Mesendoderm (in vitro differentiated cells): ENCODE measurements around the gene PCNA.

Experiments used
- DNase-seq: peaks from one replicate; pipeline ENCODE4 v3.0.0; 2013
- H2AK5ac ChIP-seq: 2 replicates; pipeline ENCODE4 v1.6.1; 2013; ENCODE audit warnings: low read length, inconsistent platforms
- H2BK120ac ChIP-seq: 2 replicates; pipeline ENCODE4 v1.6.1; 2013; ENCODE audit warnings: low read depth, mild to moderate bottlenecking, low read length, moderate library complexity, mixed read lengths
- H2BK15ac ChIP-seq: replicated peaks from 2 replicates; pipeline ENCODE4 v1.6.1; 2013; ENCODE audit warnings: low read depth, mild to moderate bottlenecking, moderate library complexity
- H2BK5ac ChIP-seq: 2 replicates; pipeline ENCODE4 v1.6.1; 2013; ENCODE audit warnings: low read length, inconsistent platforms
- H3K18ac ChIP-seq: 2 replicates; pipeline ENCODE4 v1.6.1; 2013; ENCODE audit warnings: mild to moderate bottlenecking, low read length, mixed read lengths
- H3K23ac ChIP-seq: one replicate; pipeline ENCODE4 v1.6.1; 2013; ENCODE audit warnings: low read length
- H3K27ac ChIP-seq: 2 replicates; pipeline ENCODE4 v1.5.1; 2013; ENCODE audit warnings: low read depth, mild to moderate bottlenecking, inconsistent platforms, low read length, moderate library complexity
- H3K27me3 ChIP-seq: 2 replicates; pipeline ENCODE4 v1.6.1; 2013; ENCODE audit warnings: low read length, control low read depth, mild to moderate bottlenecking, inconsistent platforms; ENCODE audit not compliant: insufficient read depth, poor library complexity
- H3K36me3 ChIP-seq: 2 replicates; pipeline ENCODE4 v1.6.1; 2013; ENCODE audit warnings: low read length, inconsistent platforms; ENCODE audit not compliant: control insufficient read depth, insufficient read depth
- H3K4ac ChIP-seq: one replicate; pipeline ENCODE4 v1.6.1; 2013; ENCODE audit warnings: low read depth, mild to moderate bottlenecking, low read length, moderate library complexity
- H3K4me1 ChIP-seq: 2 replicates; pipeline ENCODE4 v1.6.1; 2013; ENCODE audit warnings: low read depth, low read length, inconsistent platforms; ENCODE audit not compliant: control insufficient read depth
- H3K4me2 ChIP-seq: 2 replicates; pipeline ENCODE4 v1.6.1; 2013; ENCODE audit warnings: low read length
- H3K4me3 ChIP-seq: 2 replicates; pipeline ENCODE4 v1.5.1; 2013; ENCODE audit warnings: mild to moderate bottlenecking, low read length
- H3K56ac ChIP-seq: one replicate; pipeline ENCODE4 v1.6.1; 2013; ENCODE audit warnings: low read length
- H3K79me1 ChIP-seq: 2 replicates; pipeline ENCODE4 v1.6.1; 2013; ENCODE audit warnings: low read length, inconsistent platforms
- H3K79me2 ChIP-seq: 2 replicates; pipeline ENCODE4 v1.6.1; 2013; ENCODE audit warnings: mild to moderate bottlenecking, low read length; ENCODE audit not compliant: control insufficient read depth, insufficient read depth
- H3K9ac ChIP-seq: 2 replicates; pipeline ENCODE4 v1.6.1; 2013; ENCODE audit warnings: low read length, inconsistent platforms
- H4K5ac ChIP-seq: one replicate; pipeline ENCODE4 v1.6.1; 2013; ENCODE audit warnings: low read length
- H4K8ac ChIP-seq: one replicate; pipeline ENCODE4 v1.6.1; 2013; ENCODE audit warnings: low read depth, mild to moderate bottlenecking, control low read depth, low read length, moderate library complexity
- WGBS: extraction: QIAGEN DNeasy Blood & Tissue Kit; methylation state at CpG from one replicate; pipeline ENCODE4 v1.1.7; 2013; ENCODE audit warnings: low lambda C conversion rate, missing lambda C conversion rate; ENCODE audit not compliant: insufficient coverage; ENCODE audit errors: extremely low coverage; 5-methylcytosine and 5-hydroxymethylcytosine counted together

The PCNA gene

GRCh38 chr20:5159928-5160327 is 40.2 kb upstream of the PCNA start:
- H3K4me2 ChIP-seq, result no peak overlapping the region
- no peak overlapping the region for H2BK120ac ChIP-seq
- no peaks in the 10 kb centered on the region for H3K36me3 ChIP-seq
- no peak for DNase-seq
- no peak overlapping the region for H3K9ac ChIP-seq
- peak overlapping the region; percentile 39 for H4K8ac ChIP-seq
- H3K27ac ChIP-seq, result no peak overlapping the region
- H3K79me2 ChIP-seq, result peaks cover 17% of the 10 kb centered on the region
- no peak overlapping the region for H2AK5ac ChIP-seq
- H3K79me1 ChIP-seq, result peaks cover 17% of the 10 kb centered on the region
- H3K4ac ChIP-seq, result no peak overlapping the region
- no peaks in the 10 kb centered on the region for H3K27me3 ChIP-seq
- H3K56ac ChIP-seq, result no peak overlapping the region
- no peaks in the 10 kb centered on the region for H3K4me1 ChIP-seq
- H2BK15ac ChIP-seq, result no peak overlapping the region
- H2BK5ac ChIP-seq, result no peak overlapping the region
- H3K18ac ChIP-seq, result no peak overlapping the region
- no peak overlapping the region for H3K23ac ChIP-seq
- H4K5ac ChIP-seq, result no peak overlapping the region
- WGBS, result no CpG with 5 or more reads among the region's 3 CpGs
- no peak overlapping the region for H3K4me3 ChIP-seq

GRCh38 chr20:5156675-5157448 is 37.1 kb upstream of the PCNA start:
- no peak overlapping the region for H2BK120ac ChIP-seq
- no peak overlapping the region for H4K8ac ChIP-seq
- no peak overlapping the region for H3K4me2 ChIP-seq
- no peak overlapping the region for H3K27ac ChIP-seq
- H3K18ac ChIP-seq, result no peak overlapping the region
- no peak overlapping the region for H2AK5ac ChIP-seq
- H3K27me3 ChIP-seq, result no peaks in the 10 kb centered on the region
- no peak overlapping the region for H3K56ac ChIP-seq
- no peaks in the 10 kb centered on the region for H3K36me3 ChIP-seq
- no peaks in the 10 kb centered on the region for H3K4me1 ChIP-seq
- no peak overlapping the region for H4K5ac ChIP-seq
- no peak overlapping the region for H3K23ac ChIP-seq
- no peak overlapping the region for H3K4me3 ChIP-seq
- H3K79me2 ChIP-seq, result peaks cover 19% of the 10 kb centered on the region
- WGBS, result no CpG with 5 or more reads among the region's 4 CpGs
- H3K9ac ChIP-seq, result no peak overlapping the region
- H2BK15ac ChIP-seq, result no peak overlapping the region
- no peak overlapping the region for H3K4ac ChIP-seq
- DNase-seq, result no peak
- H2BK5ac ChIP-seq, result no peak overlapping the region
- H3K79me1 ChIP-seq, result peaks cover 23% of the 10 kb centered on the region

- H3K79me2 ChIP-seq, result peaks cover 20% of the 10 kb centered on the region
- no peak overlapping the region for H3K9ac ChIP-seq
- no peak overlapping the region for H2BK15ac ChIP-seq
- peaks cover 26% of the 10 kb centered on the region for H3K79me1 ChIP-seq
- H3K27me3 ChIP-seq, result no peaks in the 10 kb centered on the region
- DNase-seq, result no peak
- no peak overlapping the region for H3K4ac ChIP-seq
- H3K4me1 ChIP-seq, result no peaks in the 10 kb centered on the region
- no peak overlapping the region for H3K4me2 ChIP-seq
- H3K27ac ChIP-seq, result no peak overlapping the region
- no peak overlapping the region for H4K8ac ChIP-seq
- H2BK5ac ChIP-seq, result no peak overlapping the region
- no CpG with 5 or more reads among the region's 2 CpGs for WGBS
- H3K56ac ChIP-seq, result no peak overlapping the region
- H3K36me3 ChIP-seq, result no peaks in the 10 kb centered on the region
- no peak overlapping the region for H2BK120ac ChIP-seq
- no peak overlapping the region for H3K18ac ChIP-seq
- H3K4me3 ChIP-seq, result no peak overlapping the region
- H2AK5ac ChIP-seq, result no peak overlapping the region
- no peak overlapping the region for H3K23ac ChIP-seq
- no peak overlapping the region for H4K5ac ChIP-seq
Observed at GRCh38 chr20:5155404-5155803, 35.6 kb upstream of the PCNA start.

- Histone ChIP-seq H2BK120ac (no peak overlapping the region), H3K4ac (no peak overlapping the region), H3K4me1 (no peaks in the 10 kb centered on the region), H4K5ac (no peak overlapping the region), H3K4me2 (no peak overlapping the region), H3K9ac (no peak overlapping the region), H3K79me2 (peaks cover 22% of the 10 kb centered on the region), H2AK5ac (no peak overlapping the region), H3K56ac (no peak overlapping the region), H3K27ac (no peak overlapping the region), H3K27me3 (no peaks in the 10 kb centered on the region), H2BK5ac (no peak overlapping the region), H2BK15ac (no peak overlapping the region), H3K4me3 (no peak overlapping the region), H3K23ac (no peak overlapping the region), H3K18ac (no peak overlapping the region), H3K36me3 (no peaks in the 10 kb centered on the region), H3K79me1 (peaks cover 28% of the 10 kb centered on the region), H4K8ac (no peak overlapping the region)
- WGBS, result no CpG with 5 or more reads among the region's 6 CpGs
- DNase-seq, result no peak
Observed at GRCh38 chr20:5154543-5154925, 34.8 kb upstream of the PCNA start.

- Histone ChIP-seq H3K23ac (no peak overlapping the region), H3K4me2 (no peak overlapping the region), H3K4me3 (no peak overlapping the region), H2BK5ac (no peak overlapping the region), H2BK120ac (no peak overlapping the region), H3K79me1 (peaks cover 28% of the 10 kb centered on the region), H3K36me3 (no peaks in the 10 kb centered on the region), H3K4me1 (no peaks in the 10 kb centered on the region), H3K27ac (no peak overlapping the region), H3K18ac (no peak overlapping the region), H4K8ac (no peak overlapping the region), H3K27me3 (no peaks in the 10 kb centered on the region), H3K56ac (no peak overlapping the region), H3K9ac (no peak overlapping the region), H2BK15ac (no peak overlapping the region), H2AK5ac (no peak overlapping the region), H3K4ac (no peak overlapping the region), H3K79me2 (peaks cover 22% of the 10 kb centered on the region), H4K5ac (no peak overlapping the region)
- no CpG with 5 or more reads among the region's 5 CpGs for WGBS
- DNase-seq, result peak; percentile 33
Observed at GRCh38 chr20:5153612-5154542, 34.1 kb upstream of the PCNA start.
